ENCODE data around the gene CPN2. TPM values are rescaled to one million over a fixed set of nuclear protein-coding genes. Genes with fewer than 3 reads are reported as not detected.
A peak's percentile ranks its signal among the peaks of the same experiment; 100 is the strongest.

The CPN2 gene
- total RNA-seq, 2 donors from 2014 or later: not detected

DNA sequence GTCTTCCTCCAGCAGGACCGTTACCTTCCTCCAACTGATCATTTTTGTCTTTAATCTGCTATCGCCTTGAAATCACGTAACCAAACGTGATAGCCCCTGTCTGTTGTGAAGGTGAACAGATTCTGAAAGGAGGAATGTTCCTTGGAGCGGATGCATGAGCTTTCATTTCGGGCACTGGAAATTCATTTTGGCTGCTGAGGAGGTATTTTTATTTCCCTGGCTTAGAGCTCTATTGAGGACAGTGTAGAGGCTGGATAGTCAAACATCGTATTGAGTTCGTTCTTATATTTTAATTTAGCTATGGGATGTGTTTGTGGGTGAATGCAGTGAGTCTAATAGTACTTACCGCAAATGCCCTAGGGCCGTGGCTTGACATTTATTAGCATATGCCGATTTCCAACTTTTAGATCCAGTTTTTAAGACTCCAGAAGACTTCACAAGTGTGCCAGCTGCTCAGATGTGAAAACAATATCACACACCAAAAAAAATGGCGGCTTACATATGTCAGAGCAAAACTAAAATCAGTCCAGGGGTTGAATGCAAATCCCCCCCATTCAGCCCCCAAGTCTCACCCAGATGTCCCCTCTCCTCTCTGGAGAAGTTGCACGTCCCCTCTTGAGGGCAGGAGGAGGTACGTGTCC, 22.1 kb downstream of the CPN2 start:
- H3K4me3 ChIP-seq: no peak overlapping the region
- TF ChIP-seq, protein P1, sequence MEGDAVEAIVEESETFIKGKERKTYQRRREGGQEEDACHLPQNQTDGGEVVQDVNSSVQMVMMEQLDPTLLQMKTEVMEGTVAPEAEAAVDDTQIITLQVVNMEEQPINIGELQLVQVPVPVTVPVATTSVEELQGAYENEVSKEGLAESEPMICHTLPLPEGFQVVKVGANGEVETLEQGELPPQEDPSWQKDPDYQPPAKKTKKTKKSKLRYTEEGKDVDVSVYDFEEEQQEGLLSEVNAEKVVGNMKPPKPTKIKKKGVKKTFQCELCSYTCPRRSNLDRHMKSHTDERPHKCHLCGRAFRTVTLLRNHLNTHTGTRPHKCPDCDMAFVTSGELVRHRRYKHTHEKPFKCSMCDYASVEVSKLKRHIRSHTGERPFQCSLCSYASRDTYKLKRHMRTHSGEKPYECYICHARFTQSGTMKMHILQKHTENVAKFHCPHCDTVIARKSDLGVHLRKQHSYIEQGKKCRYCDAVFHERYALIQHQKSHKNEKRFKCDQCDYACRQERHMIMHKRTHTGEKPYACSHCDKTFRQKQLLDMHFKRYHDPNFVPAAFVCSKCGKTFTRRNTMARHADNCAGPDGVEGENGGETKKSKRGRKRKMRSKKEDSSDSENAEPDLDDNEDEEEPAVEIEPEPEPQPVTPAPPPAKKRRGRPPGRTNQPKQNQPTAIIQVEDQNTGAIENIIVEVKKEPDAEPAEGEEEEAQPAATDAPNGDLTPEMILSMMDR (IDR thresholded peaks at IDR 0.05): no peak
- H3K9me3 ChIP-seq: no peaks in the 10 kb centered on the region
- peak overlapping the region; percentile 49 to 62 for H3K27ac ChIP-seq
- no peaks in the 10 kb centered on the region for H3K36me3 ChIP-seq
- H3K27me3 ChIP-seq: peaks cover 0 to 8% of the 10 kb centered on the region in 2 donors
- no peak for DNase-seq (ENCODE audit: low spot score)
- peaks cover 0 to 42% of the 10 kb centered on the region in 2 donors for H3K4me1 ChIP-seq

DNA sequence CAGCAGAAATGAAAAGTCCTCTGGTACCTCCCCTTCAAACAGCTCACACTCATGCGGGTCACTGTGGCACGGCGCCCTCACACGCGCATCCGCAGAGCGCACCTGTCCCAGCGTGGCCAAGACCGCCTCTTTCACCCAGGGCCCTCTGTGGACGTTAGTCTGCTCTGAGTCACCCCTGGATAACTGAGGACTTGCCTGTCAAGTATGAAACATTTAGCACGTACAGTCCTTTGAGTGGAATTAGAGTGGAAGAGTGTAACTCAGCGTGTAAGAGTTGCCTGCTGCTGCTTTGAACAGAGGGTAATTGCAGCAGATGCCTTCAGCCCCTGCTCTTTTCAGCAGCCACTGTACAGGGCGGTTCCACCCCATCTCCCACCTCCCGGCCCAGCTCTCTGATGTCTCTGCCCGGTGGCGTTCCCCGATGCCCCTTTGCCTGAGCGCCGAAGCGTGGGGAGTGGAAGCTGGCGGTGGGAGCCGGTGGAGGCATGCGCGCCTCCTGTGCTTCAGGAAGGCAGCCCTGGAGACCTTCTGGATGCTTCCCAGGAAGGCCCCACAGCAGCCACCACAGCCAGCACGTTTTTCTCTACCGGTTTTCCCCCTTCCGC, 23.0 kb downstream of the CPN2 start:
- no peak for DNase-seq (ENCODE audit: low spot score)
- H3K27ac ChIP-seq: peak overlapping the region; percentile 45 to 62
- H3K9me3 ChIP-seq: no peaks in the 10 kb centered on the region
- H3K4me3 ChIP-seq: no peak overlapping the region
- H3K4me1 ChIP-seq: peaks cover 0 to 38% of the 10 kb centered on the region in 2 donors
- TF ChIP-seq, protein P1 (IDR thresholded peaks at IDR 0.05): no peak
- H3K27me3 ChIP-seq: peaks cover 0 to 6% of the 10 kb centered on the region in 2 donors
- no peaks in the 10 kb centered on the region for H3K36me3 ChIP-seq

DNA sequence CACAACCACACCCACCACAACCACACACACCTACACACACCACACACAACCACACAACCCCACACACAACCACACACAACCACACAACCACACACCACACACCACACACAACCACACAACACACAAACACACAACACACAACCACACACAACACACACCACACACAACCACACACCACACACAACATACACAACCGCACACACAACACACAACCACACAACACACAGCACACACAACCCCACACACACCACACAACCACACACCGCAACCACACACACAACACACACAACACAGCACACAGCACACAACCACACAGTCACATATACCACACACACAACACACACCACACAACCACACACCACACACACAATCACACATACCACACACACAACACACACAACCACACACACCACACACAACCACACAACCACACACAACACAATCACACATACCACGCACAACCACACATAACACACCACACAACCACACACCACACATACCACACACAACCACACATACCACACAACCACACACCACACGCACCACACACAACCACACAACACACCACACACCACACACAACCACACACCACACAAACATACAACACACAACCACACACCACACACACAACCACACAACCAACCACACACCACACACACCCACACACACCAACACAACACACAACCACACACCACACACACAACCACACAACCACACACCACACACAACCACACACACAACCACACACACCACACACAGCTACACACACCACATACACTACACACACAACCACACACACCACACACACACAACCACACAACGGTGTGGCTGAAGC, 23.7 kb downstream of the CPN2 start:
- TF ChIP-seq, protein P1 (IDR thresholded peaks at IDR 0.05): no peak
- H3K27me3 ChIP-seq: no peaks in the 10 kb centered on the region
- H3K9me3 ChIP-seq: no peaks in the 10 kb centered on the region

DNA sequence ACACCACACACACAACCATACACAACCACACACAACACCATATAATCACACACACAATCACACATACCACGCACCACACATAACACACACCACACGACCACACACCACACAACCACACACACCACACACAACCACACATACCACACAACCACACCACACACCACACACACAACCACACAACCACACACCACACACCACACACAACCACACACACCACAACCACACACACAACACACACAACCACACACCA, 24.2 kb downstream of the CPN2 start:
- Histone ChIP-seq H3K27me3 (no peaks in the 10 kb centered on the region), H3K27ac (peak overlapping the region in 1 of 2 donors; percentile 35), H3K9me3 (no peaks in the 10 kb centered on the region), H3K36me3 (no peaks in the 10 kb centered on the region), H3K4me1 (peaks cover 0 to 47% of the 10 kb centered on the region in 2 donors), H3K4me3 (no peak overlapping the region)
- TF ChIP-seq, protein P1 (IDR thresholded peaks at IDR 0.05): no peak
- no peak for DNase-seq (ENCODE audit: low spot score)

More for the DNA sequence above, 23.7 kb downstream of the CPN2 start:
- Histone ChIP-seq H3K36me3 (no peaks in the 10 kb centered on the region), H3K4me3 (no peak overlapping the region), H3K4me1 (peaks cover 0 to 43% of the 10 kb centered on the region in 2 donors), H3K27ac (peak overlapping the region; percentile 35 to 45)
- no peak for DNase-seq (ENCODE audit: low spot score)

DNA sequence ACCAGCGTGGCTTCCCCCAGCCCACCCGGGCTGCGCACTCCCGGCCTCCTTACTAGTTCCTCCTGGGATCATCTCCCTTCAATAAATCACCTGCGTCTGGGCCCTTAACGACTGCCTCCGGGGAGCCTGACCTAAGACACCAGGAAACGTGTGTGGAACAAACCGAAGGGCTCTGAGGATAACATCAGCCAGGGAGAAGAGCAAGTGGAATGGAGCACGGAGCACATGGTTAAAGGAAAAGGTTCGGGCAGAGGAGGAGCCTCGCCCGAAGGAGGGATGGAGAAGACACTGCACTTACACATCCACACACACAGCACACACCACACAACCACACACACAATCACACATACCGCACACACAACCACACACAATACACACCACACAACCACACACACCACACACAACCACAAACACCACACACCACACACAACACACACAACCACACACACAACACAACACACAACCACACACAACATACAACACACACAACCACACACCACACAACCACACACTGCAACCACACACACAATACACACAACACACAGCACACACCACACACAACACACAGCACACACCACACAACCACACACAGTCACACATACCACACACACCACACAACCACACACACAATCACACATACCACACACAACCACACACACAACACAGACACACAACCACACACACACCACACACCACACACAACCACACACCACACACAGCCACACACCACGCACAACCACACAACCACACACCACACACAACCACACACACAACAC, 24.7 kb downstream of the CPN2 start:
- no peak overlapping the region for H3K4me3 ChIP-seq
- no peak overlapping the region for H3K27ac ChIP-seq
- no peaks in the 10 kb centered on the region for H3K9me3 ChIP-seq
- no peaks in the 10 kb centered on the region for H3K27me3 ChIP-seq
- no peak for DNase-seq (ENCODE audit: low spot score)
- H3K36me3 ChIP-seq: no peaks in the 10 kb centered on the region
- H3K4me1 ChIP-seq: peaks cover 0 to 46% of the 10 kb centered on the region in 2 donors
- TF ChIP-seq, protein P1 (IDR thresholded peaks at IDR 0.05): no peak

Data from right atrium auricular region (tissue), 2 donors.